SU-DHL-6 (cell line): ENCODE measurements around the gene ZSWIM3.
"Not testable (repeated sequence)": the region's sequence is repeated elsewhere in the genome, so short reads cannot be mapped to it uniquely, and the experiment has no call there.

ENCODE experiments used
- H2AFZ ChIP-seq: fragments of 200-600 bp; sonication (generic); 2 replicates; pipeline ENCODE4 v1.6.1; 2014; ENCODE audit warnings: low read depth, mild to moderate bottlenecking, moderate library complexity, mixed read lengths, antibody characterized with exemption, low read length; ENCODE audit not compliant: severe bottlenecking
- H3F3A ChIP-seq: fragments of 200-600 bp; shearing (Covaris generic); 2 replicates; pipeline ENCODE4 v1.6.0; 2016; ENCODE audit warnings: antibody characterized with exemption, mild to moderate bottlenecking; ENCODE audit not compliant: insufficient read depth
- H3K27ac ChIP-seq: fragments of 200-600 bp; sonication (generic); 2 replicates; pipeline ENCODE4 v1.5.1; 2016; ENCODE audit warnings: low read depth, mild to moderate bottlenecking, low read length, moderate library complexity, mixed read lengths
- H3K27me3 ChIP-seq: fragments of 200-600 bp; sonication (generic), shearing (Covaris generic); 2 replicates; pipeline ENCODE4 v1.6.0; 2014; ENCODE audit warnings: mild to moderate bottlenecking, low read length
- H3K36me3 ChIP-seq: fragments of 200-600 bp; sonication (generic); 2 replicates; pipeline ENCODE4 v1.6.1; 2014; ENCODE audit warnings: mild to moderate bottlenecking, low read length, mixed read lengths
- H3K4me2 ChIP-seq: fragments of 300-600, 200-600 bp; shearing (Covaris generic), sonication (generic); 2 replicates; pipeline ENCODE4 v1.6.0; 2014; ENCODE audit warnings: low read length, low read depth, mild to moderate bottlenecking; ENCODE audit not compliant: poor library complexity, severe bottlenecking
- H3K4me3 ChIP-seq: fragments of 200-600 bp; sonication (generic); 2 replicates; pipeline ENCODE4 v1.5.1; 2014; ENCODE audit warnings: antibody characterized with exemption, low read length, mild to moderate bottlenecking, mixed read lengths; ENCODE audit not compliant: insufficient read depth, poor library complexity, severe bottlenecking
- H3K79me2 ChIP-seq: fragments of 200-600 bp; sonication (generic); 2 replicates; pipeline ENCODE4 v1.6.1; 2014; ENCODE audit warnings: mild to moderate bottlenecking, low read length, moderate library complexity; ENCODE audit not compliant: insufficient read depth
- H3K9ac ChIP-seq: fragments of 200-600 bp; sonication (generic); 2 replicates; pipeline ENCODE4 v1.7.0; 2014; ENCODE audit warnings: mild to moderate bottlenecking, low read length
- H3K9me2 ChIP-seq: fragments of 200-600 bp; sonication (generic); replicated peaks from 2 replicates; pipeline ENCODE4 v1.6.1; 2014; ENCODE audit warnings: low read length; ENCODE audit not compliant: insufficient read depth
- H3K9me3 ChIP-seq: fragments of 200-600 bp; sonication (generic); 2 replicates; pipeline ENCODE4 v1.6.1; 2014; ENCODE audit warnings: low read length, mixed read lengths; ENCODE audit not compliant: insufficient read depth
- H4K20me1 ChIP-seq: fragments of 200-600 bp; sonication (generic); 2 replicates; pipeline ENCODE4 v1.6.1; 2014; ENCODE audit warnings: low read depth, mild to moderate bottlenecking, antibody characterized with exemption, low read length, moderate library complexity, mixed read lengths
- CTCF ChIP-seq: fragments of 200-600 bp; sonication (generic); IDR thresholded peaks from one replicate; pipeline ENCODE4 v1.5.1; 2017; ENCODE audit warnings: antibody characterized with exemption, mild to moderate bottlenecking, low read length, moderate library complexity; ENCODE audit not compliant: insufficient read depth, poor library complexity, severe bottlenecking
- EZH2phosphoT487 ChIP-seq: fragments of 200-600 bp; sonication (generic), shearing (Covaris generic); conservative IDR thresholded peaks from 2 replicates; pipeline ENCODE4 v1.6.1; 2018; ENCODE audit warnings: mild to moderate bottlenecking, antibody characterized with exemption, low read length, moderate library complexity, mixed read lengths

The ZSWIM3 gene

GRCh38 chr20:45827712-45828111 lies 29.7 kb upstream of the ZSWIM3 start:
- no peak overlapping the region for H3K9ac ChIP-seq
- H3K9me3 ChIP-seq: no peaks in the 10 kb centered on the region
- H4K20me1 ChIP-seq: no peaks in the 10 kb centered on the region
- no peak overlapping the region for H3K4me3 ChIP-seq
- H3K79me2 ChIP-seq: no peaks in the 10 kb centered on the region
- H3K27ac ChIP-seq: no peak overlapping the region
- H3K36me3 ChIP-seq: no peaks in the 10 kb centered on the region
- H3K27me3 ChIP-seq: no peaks in the 10 kb centered on the region
- TF ChIP-seq CTCF (no peak), EZH2phosphoT487 (no peak)
- no peaks in the 10 kb centered on the region for H3F3A ChIP-seq
- no peaks in the 10 kb centered on the region for H3K9me2 ChIP-seq
- H2AFZ ChIP-seq: no peak overlapping the region
- no peak overlapping the region for H3K4me2 ChIP-seq

GRCh38 chr20:45828589-45828988 lies 28.8 kb upstream of the ZSWIM3 start:
- Histone ChIP-seq H3K27me3 (no peaks in the 10 kb centered on the region), H3K4me2 (no peak overlapping the region), H3K9me2 (no peaks in the 10 kb centered on the region), H4K20me1 (no peaks in the 10 kb centered on the region), H3K9me3 (no peaks in the 10 kb centered on the region), H3K79me2 (no peaks in the 10 kb centered on the region), H3K4me3 (no peak overlapping the region), H3K36me3 (no peaks in the 10 kb centered on the region), H3K27ac (no peak overlapping the region), H3F3A (no peaks in the 10 kb centered on the region), H2AFZ (no peak overlapping the region), H3K9ac (no peak overlapping the region)
- TF ChIP-seq CTCF: no peak
- no peak for TF ChIP-seq EZH2phosphoT487

- not testable (repeated sequence) for H3K4me3 ChIP-seq, H3K4me2 ChIP-seq, H2AFZ ChIP-seq, H3F3A ChIP-seq, H3K27me3 ChIP-seq, H4K20me1 ChIP-seq, H3K9me3 ChIP-seq, H3K9me2 ChIP-seq, H3K36me3 ChIP-seq, H3K9ac ChIP-seq, H3K79me2 ChIP-seq, H3K27ac ChIP-seq
Measured at GRCh38 chr20:45829673-45830106, 27.7 kb upstream of the ZSWIM3 start.

- Histone ChIP-seq H3K4me2 (no peak overlapping the region), H3K27ac (no peak overlapping the region), H3K27me3 (no peaks in the 10 kb centered on the region), H3K79me2 (no peaks in the 10 kb centered on the region), H3K36me3 (no peaks in the 10 kb centered on the region), H3K9me3 (no peaks in the 10 kb centered on the region), H3K4me3 (no peak overlapping the region), H2AFZ (no peak overlapping the region), H4K20me1 (no peaks in the 10 kb centered on the region), H3K9ac (no peak overlapping the region), H3F3A (no peaks in the 10 kb centered on the region), H3K9me2 (no peaks in the 10 kb centered on the region)
- no peak for TF ChIP-seq CTCF
- TF ChIP-seq EZH2phosphoT487: no peak
Measured at GRCh38 chr20:45832619-45833018, 24.8 kb upstream of the ZSWIM3 start.
